Measurements from ENCODE around the gene SLC38A4.

DNA sequence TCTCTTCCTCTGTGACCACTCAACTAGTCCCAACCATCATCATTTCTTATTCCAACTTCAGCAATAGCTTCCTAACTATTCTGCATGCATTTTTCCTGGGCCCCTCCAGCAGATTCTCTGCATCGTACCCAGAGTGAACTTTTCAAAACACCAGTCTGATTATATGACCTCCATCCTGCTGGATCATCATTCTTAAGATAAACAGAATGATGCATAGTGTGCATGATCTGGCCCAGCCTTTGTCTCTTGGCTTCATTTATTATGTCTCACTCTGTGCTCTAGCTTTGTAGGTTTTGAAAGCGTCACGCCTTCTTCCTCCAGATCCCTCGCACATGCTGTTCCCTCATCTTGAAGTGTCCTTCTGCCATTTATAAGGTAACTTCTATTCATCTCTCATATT is 46.3 kb upstream of the SLC38A4 start:
- no peak for TF ChIP-seq POLR2A (IDR thresholded peaks at IDR 0.05)
- TF ChIP-seq, protein P1, sequence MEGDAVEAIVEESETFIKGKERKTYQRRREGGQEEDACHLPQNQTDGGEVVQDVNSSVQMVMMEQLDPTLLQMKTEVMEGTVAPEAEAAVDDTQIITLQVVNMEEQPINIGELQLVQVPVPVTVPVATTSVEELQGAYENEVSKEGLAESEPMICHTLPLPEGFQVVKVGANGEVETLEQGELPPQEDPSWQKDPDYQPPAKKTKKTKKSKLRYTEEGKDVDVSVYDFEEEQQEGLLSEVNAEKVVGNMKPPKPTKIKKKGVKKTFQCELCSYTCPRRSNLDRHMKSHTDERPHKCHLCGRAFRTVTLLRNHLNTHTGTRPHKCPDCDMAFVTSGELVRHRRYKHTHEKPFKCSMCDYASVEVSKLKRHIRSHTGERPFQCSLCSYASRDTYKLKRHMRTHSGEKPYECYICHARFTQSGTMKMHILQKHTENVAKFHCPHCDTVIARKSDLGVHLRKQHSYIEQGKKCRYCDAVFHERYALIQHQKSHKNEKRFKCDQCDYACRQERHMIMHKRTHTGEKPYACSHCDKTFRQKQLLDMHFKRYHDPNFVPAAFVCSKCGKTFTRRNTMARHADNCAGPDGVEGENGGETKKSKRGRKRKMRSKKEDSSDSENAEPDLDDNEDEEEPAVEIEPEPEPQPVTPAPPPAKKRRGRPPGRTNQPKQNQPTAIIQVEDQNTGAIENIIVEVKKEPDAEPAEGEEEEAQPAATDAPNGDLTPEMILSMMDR (IDR thresholded peaks at IDR 0.05) = no peak
